HG03025 (cell line): ENCODE results near the gene GAPDH.
"Not testable (repeated sequence)": the region's sequence is repeated elsewhere in the genome, so short reads cannot be mapped to it uniquely, and the experiment has no call there.

Experiments
- ATAC-seq: cut with Tn5 transposase; IDR thresholded peaks from one replicate; pipeline ENCODE4 v1.9.1; 2021; ENCODE audit warnings: mild to moderate bottlenecking, moderate library complexity; ENCODE audit not compliant: unreplicated experiment, low FRiP score

Gene GAPDH

DNA sequence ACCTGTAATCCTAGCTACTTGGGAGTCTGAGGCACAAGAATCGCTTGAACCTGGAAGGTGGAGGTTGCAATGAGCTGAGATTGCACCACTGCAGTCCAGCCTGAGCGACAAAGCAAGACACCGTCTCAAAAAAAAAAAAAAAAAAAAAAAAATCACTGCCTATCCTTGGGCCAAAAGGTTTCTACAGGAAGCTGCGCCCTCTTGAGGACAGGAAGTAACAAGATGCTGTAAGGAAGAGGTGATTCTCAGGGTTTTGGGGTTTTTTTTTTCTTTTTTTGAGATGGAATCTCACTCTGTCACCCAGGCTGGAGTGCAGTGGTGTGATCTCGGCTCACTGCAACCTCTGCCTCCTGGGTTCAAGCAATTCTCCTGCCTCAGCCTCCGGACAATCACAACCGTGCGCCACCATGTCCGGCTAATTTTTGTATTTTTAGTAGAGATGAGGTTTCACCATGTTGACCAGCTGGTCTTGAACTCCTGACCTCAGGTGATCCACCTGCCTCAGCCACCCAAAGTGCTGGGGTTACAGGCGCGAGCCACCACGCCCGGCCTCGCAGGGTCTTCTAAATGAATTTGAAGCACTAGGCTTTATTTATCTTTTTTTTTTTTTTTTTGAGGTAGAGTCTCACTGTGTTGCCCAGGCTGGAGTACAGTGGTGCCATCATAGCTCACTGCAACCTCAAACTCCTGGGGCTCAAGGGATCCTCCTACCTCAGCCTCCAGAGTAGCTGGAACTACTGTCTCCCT is 23.9 kb downstream of the GAPDH start:
- ATAC-seq, result not testable (repeated sequence)

DNA sequence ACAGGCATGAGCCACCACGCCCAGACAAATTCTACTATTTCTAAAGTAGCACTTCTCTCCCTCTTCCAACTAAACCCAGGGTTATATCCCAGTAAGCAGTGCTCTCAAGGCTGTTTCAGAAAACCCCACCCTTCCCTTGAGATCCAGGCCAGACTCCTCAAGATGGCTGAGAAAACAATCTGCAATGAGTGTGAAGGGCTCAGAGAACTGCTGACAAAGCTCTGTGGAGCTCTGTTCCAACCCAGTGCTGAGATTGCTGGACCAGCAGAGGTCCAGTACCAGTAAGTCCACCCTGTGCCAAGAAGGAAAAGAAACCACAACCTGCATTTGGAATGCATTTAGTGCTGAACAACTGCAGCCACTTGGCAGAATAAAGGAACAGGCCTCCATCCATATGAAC is 25.2 kb downstream of the GAPDH start:
- no peak for ATAC-seq

DNA sequence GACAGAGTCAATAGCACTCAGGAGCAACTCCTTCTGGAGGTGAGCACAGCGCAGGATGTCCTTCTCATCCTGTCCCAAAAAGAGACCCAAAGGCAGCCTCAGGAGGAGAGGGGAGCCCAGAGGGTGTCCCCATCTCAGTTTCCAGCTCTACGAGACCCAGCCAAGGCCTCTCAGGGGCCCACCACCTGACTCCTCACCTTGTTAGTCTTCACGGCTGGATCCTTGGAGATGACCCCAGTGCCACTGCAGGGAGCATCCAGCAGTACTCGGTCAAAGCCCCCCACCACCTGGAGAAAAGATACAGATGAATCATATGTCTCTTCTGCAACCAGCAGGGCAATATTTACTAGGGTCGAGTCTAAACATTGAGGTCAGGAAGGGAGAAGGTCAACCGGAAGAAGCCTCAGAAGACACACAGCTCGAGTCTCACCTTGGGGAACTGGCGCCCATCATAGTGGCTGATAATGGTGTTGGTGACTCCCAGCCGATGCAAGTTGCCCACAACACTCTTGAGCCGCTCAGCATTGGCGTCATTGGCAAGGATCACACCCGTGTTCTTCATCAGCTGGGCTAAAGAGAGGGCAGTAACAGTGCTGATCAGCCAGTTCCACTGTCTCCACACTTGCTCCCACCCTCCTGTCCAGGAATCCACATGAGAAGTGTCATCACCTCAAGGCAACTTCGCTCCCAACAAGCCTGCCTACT is 26.3 kb downstream of the GAPDH start:
- ATAC-seq, result no peak

DNA sequence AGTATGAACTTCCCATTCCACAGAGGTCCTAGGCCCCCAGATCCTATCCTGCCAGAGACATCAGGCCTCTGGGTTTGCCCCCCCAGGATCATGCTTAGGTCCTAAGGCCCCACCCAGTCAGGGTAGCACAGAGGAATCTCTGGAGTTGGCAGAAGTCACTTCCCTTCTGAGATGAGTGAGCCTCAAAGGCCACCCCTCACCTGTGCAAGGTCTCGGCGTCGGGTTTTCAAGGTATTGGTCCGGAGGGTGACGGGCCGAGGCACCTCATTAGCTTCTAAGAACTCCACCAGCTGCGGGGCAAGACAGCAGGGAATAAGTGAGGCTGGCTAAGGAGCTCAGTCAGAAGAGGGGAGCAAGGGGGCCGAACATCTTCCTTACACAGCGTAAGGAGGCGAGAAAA is 28.6 kb downstream of the GAPDH start:
- no peak for ATAC-seq

DNA sequence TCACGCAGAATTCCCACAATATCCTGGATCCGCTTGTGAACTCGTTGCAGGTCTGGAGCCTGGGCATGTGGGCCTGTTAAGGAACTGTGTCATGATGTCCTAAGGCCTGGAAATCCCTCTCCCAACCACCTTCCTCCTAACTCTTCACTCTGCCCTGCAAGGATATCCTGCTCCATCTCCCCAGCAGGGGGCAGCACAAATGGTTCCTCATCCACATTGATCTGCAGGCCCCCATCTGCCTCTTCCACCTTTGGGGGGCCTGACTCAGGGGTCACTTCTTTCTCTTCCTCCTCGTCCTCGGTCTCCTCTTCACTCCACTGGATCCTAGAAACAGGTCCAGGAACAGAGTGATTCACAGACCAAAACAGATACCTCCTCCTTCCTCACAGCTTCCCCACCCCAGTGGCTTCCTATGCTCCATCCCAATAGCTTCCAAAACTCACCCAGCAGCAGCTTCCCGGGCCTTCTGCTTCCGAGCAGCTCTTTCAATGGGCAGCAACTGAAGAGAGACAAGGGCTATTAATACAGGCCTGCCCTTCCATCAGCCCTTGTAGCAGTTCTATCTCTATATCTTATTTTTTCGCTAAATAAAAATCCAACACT is 29.2 kb downstream of the GAPDH start:
- ATAC-seq, result no peak

DNA sequence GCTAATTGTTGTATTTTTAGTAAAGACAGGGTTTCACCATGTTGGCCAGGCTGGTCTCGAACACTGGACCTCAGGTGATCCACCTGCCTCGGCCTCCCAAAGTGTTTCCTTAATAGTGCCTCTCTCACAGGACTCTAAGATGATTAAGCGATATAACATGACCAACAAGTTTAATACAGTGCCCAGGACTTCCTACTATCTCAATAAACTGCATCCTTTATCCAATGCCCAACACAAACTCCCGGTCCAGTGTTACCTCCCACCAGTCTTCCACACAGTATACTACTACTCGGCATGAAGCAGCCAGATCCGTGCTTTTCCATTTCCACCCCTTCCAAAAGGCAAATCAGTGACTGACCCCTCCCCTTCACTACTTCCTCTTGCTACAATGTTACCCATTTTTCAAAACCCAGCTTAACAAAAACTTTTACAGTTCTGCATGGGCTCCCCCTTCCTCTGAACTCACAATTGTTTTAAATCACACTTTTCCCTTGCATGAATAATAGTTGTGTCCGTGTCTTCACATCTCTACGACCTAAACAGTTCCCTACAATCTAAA is 32.9 kb downstream of the GAPDH start:
- ATAC-seq, result no peak

DNA sequence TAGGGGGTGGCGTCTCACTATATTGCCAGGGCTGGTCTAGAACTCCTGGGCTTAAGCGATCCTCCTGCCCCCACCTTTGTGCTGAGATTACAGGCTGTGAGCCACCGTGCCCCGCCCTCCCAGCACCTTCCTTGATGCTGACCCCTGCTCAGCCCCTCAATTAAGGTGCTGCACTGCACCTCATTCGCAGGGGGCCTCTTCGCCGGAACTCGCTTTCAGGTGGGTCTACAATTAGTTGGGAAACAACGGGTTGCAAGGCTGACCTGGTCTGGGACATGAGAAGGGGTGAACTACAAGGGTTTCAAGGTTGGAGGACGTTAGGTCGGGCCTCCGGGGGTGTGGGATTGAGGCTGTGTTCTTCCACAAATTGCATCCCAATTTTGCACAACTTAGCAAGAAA is 35.0 kb downstream of the GAPDH start:
- no peak for ATAC-seq

DNA sequence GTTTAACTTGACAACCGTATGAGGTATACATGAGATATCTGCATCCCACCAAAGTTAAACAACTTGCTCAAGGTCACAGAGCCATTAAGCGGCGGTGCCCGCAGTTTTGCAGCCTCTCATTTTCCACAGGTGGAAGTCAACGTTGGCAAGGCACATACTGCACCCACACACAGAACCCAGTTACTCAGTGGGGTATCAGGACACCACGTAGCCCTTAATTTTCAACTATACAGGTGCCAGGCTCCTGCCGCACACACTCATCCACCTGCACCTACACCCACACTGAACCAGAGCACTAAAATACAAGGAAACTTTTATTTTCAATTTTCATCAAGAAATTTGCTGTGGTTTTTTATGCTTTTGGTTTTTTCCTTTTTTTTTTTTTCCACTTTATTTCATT is 35.5 kb downstream of the GAPDH start:
- ATAC-seq, result no peak

DNA sequence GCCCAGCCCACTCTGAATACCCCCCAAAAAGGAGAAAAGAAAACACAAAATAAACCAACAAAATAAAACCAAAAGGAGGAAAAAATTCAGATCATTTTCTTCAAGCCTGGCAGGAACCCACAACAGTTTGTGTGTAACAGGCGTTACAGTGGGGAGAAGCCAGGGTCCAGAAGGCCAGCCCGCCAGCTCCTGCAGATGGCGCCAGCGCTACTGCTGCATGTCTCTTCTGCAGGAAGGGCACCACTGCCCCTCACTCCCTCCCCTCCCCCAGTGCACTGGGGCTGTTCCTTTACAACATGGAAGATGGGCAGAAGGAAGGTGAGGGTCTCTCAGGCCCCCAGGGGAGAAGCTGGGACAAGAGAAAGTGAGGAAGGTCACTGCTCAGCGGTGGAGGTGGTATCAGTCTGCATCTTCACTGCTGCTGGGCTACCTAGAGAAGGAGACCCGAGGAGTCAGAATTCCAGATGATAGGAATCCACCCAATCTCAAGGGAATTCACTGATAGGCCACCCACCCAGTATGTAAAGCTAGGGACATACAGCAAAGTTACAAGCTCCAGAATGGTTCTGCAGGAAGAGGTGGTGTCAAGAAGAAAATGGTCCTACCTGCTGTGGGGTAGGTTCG is 36.1 kb downstream of the GAPDH start:
- ATAC-seq, result no peak

DNA sequence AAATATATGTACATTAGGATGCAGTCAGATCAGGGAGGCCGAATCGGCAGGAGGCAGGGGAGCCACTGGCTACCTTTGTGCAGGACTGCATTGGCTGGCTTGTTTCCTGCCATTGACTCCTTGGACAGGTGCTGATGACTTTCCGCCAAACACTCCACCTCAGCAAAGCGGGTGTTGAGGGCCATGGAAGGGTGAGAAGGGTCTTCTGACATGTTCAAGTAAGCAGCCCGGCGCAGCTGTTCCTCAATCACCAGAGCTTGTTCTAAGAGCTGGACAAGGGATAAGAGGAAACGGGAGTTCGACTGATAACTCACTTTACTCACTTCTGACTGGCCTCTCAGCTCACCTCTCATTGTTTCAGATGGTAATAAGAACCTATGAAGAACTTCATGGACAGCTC is 38.7 kb downstream of the GAPDH start:
- ATAC-seq, result no peak

DNA sequence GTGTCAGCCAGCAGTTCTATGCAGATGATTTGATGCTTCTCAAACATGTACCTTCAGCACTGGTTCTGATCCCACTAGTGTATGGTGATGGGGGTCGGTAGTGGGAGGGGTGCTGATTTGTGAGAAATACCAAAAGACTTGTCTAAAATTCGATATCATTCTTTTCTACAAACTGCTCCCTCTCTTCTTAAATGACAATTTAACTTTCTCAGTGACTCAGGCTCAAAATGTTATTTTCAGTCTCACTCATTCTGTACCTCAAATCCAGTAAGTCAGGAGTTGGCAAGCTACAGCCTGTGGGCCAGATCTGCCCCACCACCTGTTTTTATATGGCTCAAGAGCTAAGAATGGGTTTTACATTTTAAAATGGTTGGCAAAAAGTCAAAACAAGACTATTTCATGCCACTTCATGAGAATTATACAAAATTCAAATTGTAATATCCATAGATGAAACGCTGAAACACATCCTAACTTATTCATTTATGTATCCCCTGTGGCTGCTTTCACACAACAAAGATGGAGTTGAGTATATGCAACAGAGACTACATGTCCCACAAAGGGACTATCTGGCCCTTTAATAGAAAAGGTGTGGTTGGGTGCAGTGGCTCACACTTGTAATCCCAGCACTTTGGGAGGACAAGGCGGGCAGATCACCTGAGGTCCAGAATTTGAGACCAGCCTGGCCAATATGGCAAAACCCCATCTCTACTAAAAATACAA is 40.4 kb downstream of the GAPDH start:
- no peak for ATAC-seq

DNA sequence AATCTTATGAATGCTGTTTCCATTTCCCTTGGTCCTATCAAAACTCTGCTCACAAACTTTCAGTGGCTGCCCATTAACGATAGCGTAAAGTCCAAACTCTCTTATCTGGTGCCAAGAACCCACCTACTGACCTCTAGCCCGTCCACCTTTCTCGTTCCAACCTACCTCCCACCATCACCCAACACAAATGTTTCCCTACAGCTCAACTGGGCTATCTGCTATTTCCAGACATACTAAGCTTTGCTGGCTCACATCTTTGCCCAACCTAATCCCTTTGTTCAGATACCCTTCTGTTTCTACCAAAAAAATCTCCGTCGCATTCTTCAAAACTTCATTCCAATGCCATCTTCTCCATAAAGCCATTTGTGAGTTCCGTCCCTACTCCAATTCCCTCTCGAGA is 41.3 kb downstream of the GAPDH start:
- ATAC-seq, result no peak

DNA sequence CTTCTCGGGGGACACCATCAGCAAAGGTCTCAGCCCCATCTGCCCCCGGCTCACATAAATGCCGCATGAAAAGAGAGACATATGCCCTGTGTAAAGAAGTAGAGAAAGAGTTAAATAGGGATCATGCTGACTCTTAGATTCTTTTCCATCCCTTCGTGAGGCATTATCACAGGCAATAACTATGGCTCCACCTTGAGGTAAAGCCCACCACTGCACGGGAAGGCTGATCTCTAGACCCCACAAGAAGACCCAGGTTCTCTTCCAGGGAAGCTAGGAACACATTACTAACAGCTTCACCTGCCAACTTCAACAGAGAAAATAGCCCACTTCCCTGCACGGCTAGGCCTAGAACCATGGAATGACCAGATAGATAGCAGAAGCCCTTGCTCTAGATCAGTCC is 47.9 kb downstream of the GAPDH start:
- no peak for ATAC-seq

DNA sequence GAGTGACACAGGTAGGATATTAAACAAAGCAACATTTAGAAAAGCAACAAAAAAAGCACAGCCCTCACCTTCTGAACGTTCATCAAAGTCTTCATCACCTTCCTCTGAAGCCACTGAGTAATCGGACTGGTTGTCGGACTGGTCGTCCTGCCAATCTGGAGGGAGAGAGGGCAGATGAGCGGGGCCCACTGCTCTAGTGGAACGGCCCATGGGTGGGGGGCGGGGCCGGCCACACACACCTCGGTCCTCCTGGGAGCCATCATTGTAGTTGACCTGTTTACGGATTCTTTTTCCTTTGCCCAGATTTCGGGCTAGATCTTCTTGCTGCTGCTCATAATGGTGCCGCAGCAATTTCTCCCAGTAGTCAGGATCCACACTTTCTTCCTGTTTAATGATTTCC is 48.6 kb downstream of the GAPDH start:
- no peak for ATAC-seq

DNA sequence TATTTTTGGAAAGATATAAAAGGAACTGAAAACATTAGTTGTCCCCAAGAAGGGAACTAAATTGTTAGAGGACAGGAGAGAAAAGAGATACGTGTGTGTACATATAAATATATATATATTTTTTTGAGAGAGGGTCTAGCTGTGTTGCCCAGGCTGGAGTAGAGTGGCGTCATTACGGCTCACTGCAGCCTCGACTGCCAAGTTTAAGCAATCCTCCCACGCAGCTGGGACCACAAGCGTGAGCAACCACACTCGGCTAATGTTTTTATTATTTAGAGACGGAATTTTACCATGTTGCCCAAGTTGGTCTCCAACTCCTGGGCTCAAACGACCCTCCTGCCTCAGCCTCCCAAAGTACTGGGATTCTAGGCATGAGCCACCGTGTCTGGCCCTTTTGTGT is 50.0 kb downstream of the GAPDH start:
- no peak for ATAC-seq

DNA sequence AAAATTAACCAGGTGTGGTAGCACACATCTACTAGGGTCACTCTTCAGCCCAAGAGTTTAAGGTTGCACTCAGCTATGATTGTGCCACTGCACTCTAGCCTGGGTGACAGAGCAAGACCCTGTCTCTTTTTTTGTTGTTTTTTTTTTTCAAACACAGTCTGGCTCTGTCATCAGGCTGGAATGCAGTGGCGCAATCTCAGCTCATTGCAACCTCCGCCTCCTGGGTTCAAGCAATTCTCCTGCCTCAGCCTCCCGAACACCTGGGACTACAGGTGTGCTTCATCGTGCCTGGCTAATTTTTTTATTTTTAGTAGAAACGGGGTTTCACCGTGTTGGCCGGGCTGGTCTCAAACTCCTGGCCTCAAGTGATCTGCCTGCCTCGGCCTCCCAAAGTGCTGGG is 52.3 kb downstream of the GAPDH start:
- not testable (repeated sequence) for ATAC-seq
